ENCODE results near the gene ANKRD44.
A peak's percentile ranks its signal among the peaks of the same experiment; 100 is the strongest.

Gene ANKRD44

DNA sequence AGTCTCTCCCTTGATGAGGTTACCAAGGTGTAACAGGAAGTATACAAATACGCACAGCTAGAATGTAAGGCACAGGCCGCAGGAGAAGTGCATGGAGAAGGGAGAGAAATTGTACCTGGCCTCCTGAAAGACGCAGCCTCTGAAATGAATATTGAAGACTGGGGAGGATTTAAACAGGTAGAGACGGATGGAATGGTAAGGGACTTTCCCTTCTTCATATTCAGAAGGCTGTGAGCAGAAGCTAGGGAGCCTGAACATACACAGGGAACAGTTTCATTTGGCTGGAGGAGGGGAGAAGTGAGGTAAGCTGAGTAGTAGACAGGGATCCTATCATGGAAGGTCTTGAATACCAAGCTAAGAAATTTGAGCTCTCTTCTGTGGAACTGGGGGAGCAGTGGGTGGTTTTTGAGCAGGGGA, 112.7 kb downstream of the ANKRD44 start:
- H3K4me3 ChIP-seq: no peak overlapping the region
- TF ChIP-seq CTCF (IDR thresholded peaks at IDR 0.05): no peak
- DNase-seq (ENCODE audit: low spot score): no peak
- H3K27ac ChIP-seq: peak overlapping the region; percentile 44 to 69

DNA sequence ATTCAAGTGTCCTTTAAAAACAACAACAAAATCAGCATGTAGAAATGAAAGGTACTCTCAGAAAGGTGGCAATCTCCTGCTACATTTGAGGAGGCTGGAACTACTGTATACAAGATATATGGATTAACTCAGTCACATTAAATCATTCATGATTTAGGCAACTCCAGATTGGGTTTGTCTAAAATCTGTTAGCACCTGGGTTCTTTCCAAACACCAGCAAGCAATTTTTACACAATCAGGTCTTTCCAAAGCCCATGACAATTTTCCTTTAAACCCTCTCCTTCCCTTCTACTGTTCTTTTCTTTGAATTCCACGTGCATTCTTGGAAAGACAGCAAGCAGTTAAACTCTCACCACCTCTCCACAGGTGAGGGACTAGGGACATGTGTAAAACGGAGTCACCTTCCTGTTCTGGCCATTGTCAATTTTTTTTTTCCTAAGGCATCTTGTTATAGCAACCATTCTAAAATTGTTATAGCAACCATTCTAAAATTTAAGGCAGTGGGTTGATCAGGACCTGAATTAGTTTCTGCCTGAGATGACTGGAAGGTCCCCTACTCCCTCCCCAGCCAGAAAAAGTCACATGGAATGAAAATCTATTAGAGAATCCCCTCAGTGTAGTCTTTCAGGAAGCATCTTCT, 113.9 kb downstream of the ANKRD44 start:
- no peak for TF ChIP-seq CTCF (IDR thresholded peaks at IDR 0.05)
- Histone ChIP-seq H3K4me3 (no peak overlapping the region), H3K27ac (no peak overlapping the region)
- DNase-seq (ENCODE audit: low spot score): no peak

- DNase-seq (ENCODE audit: low spot score): no peak
Observed at GRCh38 chr2:197195518-197195917, 115.1 kb downstream of the ANKRD44 start.

DNA sequence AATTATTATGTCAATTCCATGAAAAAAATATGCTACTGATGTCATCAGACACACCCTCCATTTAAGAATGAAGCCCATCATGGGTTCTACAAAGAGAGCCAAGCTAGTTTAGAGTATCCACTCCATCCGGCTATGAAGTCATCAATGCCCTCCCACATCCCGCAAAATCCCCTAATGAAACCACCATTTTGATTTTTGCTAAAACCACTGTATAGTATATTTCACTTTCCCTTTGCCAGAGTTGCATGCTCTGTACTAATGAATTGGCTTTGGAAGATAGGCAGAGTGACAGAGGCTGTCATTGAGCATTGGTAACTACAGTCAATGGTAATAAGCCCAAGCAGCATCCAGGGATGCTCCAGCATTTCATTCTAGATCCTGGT, 118.6 kb downstream of the ANKRD44 start:
- Histone ChIP-seq H3K4me3 (no peak overlapping the region), H3K27ac (no peak overlapping the region)
- TF ChIP-seq CTCF (IDR thresholded peaks at IDR 0.05): no peak
- no peak for DNase-seq (ENCODE audit: low spot score)

More at GRCh38 chr2:197195518-197195917, 115.1 kb downstream of the ANKRD44 start:
- Histone ChIP-seq H3K4me3 (no peak overlapping the region), H3K27ac (peak overlapping the region; percentile 70 to 71)
- TF ChIP-seq CTCF (IDR thresholded peaks at IDR 0.05): no peak

GRCh38 chr2:197191177-197191939, 119.2 kb downstream of the ANKRD44 start:
- DNase-seq (ENCODE audit: low spot score): no peak
- peak; percentile 40 for TF ChIP-seq CTCF (IDR thresholded peaks at IDR 0.05)
- Histone ChIP-seq H3K27ac (no peak overlapping the region), H3K4me3 (no peak overlapping the region)

- Histone ChIP-seq H3K4me3 (no peak overlapping the region), H3K27ac (no peak overlapping the region)
- no peak for DNase-seq (ENCODE audit: low spot score)
- no peak for TF ChIP-seq CTCF (IDR thresholded peaks at IDR 0.05)
Observed at GRCh38 chr2:197190100-197190432, 120.5 kb downstream of the ANKRD44 start.

Measured in coronary artery (tissue), 2 donors.